ENCODE results near the gene CMSS1. TPM values are rescaled to one million over a fixed set of nuclear protein-coding genes. Genes with fewer than 3 reads are reported as not detected.

CMSS1 gene
- total and polyA plus RNA-seq, 4 experiments from 2014 or later: 18.3 to 29.4 (median 21.9) TPM

- CTCF ChIA-PET (ENCODE audit: partially characterized antibody): no interaction called here
- POLR2A ChIA-PET (ENCODE audit: partially characterized antibody): no interaction called here
- H3K4me1 ChIP-seq (ENCODE audit: insufficient read depth, low read length): no peaks in the 10 kb centered on the region
- Mint-ChIP-seq H3K4me1 (peaks cover 0 to 6% (median 2%) of the 10 kb centered on the region in 4 donors), H3K27me3 (no peaks in the 10 kb centered on the region), H3K9me3 (peaks cover 6 to 21% (median 15%) of the 10 kb centered on the region in 8 donors), H3K36me3 (peaks cover 7 to 26% of the 10 kb centered on the region in 2 donors), H3K27ac (no peak overlapping the region), H3K4me3 (no peak overlapping the region)
- H3K36me3 ChIP-seq (ENCODE audit: insufficient read depth, low read length): no peaks in the 10 kb centered on the region
- H3K9me3 ChIP-seq (ENCODE audit: control insufficient read depth in 1 of 2, low read length in 2 of 2): no peaks in the 10 kb centered on the region
- no peaks in the 10 kb centered on the region for H3K27me3 ChIP-seq (ENCODE audit: insufficient read depth, low read length)
- H3K27ac ChIP-seq (ENCODE audit: low read depth, low read length): no peak overlapping the region
- H3K4me3 ChIP-seq (ENCODE audit: low read length in 2 of 2): no peak overlapping the region
- intact Hi-C loops (cut with micrococcal nuclease): no loop called here
- DNase-seq: no peak
Observed at GRCh38 chr3:99999536-99999935, 181.9 kb downstream of the CMSS1 start.

GRCh38 chr3:100001083-100001482, 183.4 kb downstream of the CMSS1 start:
- H3K4me1 Mint-ChIP-seq: peaks cover 0 to 6% (median 2%) of the 10 kb centered on the region in 4 donors
- CTCF ChIA-PET (ENCODE audit: partially characterized antibody): no interaction called here

GRCh38 chr3:100001526-100002270, 184.0 kb downstream of the CMSS1 start:
- DNase-seq: no peak
- Histone ChIP-seq H3K36me3 (ENCODE audit: insufficient read depth, low read length) (no peaks in the 10 kb centered on the region), H3K27me3 (ENCODE audit: insufficient read depth, low read length) (no peaks in the 10 kb centered on the region), H3K4me1 (ENCODE audit: insufficient read depth, low read length) (no peaks in the 10 kb centered on the region), H3K4me3 (ENCODE audit: low read length in 2 of 2) (no peak overlapping the region), H3K27ac (ENCODE audit: low read depth, low read length) (no peak overlapping the region), H3K9me3 (ENCODE audit: control insufficient read depth in 1 of 2, low read length in 2 of 2) (no peaks in the 10 kb centered on the region)
- CTCF ChIA-PET (ENCODE audit: partially characterized antibody): no interaction called here
- Mint-ChIP-seq H3K4me3 (no peak overlapping the region), H3K4me1 (peaks cover 0 to 6% (median 2%) of the 10 kb centered on the region in 4 donors), H3K27me3 (no peaks in the 10 kb centered on the region), H3K36me3 (peaks cover 3 to 12% of the 10 kb centered on the region in 2 donors), H3K9me3 (peaks cover 0 to 4% (median 3%) of the 10 kb centered on the region in 8 donors), H3K27ac (no peak overlapping the region)
- POLR2A ChIA-PET (ENCODE audit: partially characterized antibody): interaction anchor here (1.6 kb wide), 1 partner anchor 20 kb away, joined by 3 read pairs; no protein-coding TSS in a partner anchor
- intact Hi-C loops (cut with micrococcal nuclease): no loop called here

More at GRCh38 chr3:100001083-100001482, 183.4 kb downstream of the CMSS1 start:
- Histone ChIP-seq H3K27me3 (ENCODE audit: insufficient read depth, low read length) (no peaks in the 10 kb centered on the region), H3K9me3 (ENCODE audit: control insufficient read depth in 1 of 2, low read length in 2 of 2) (no peaks in the 10 kb centered on the region), H3K36me3 (ENCODE audit: insufficient read depth, low read length) (no peaks in the 10 kb centered on the region), H3K4me3 (ENCODE audit: low read length in 2 of 2) (no peak overlapping the region), H3K4me1 (ENCODE audit: insufficient read depth, low read length) (no peaks in the 10 kb centered on the region), H3K27ac (ENCODE audit: low read depth, low read length) (no peak overlapping the region)
- DNase-seq: no peak
- no peaks in the 10 kb centered on the region for H3K27me3 Mint-ChIP-seq
- H3K4me3 Mint-ChIP-seq: no peak overlapping the region
- H3K9me3 Mint-ChIP-seq: peaks cover 4 to 8% (median 6%) of the 10 kb centered on the region in 8 donors
- intact Hi-C loops (cut with micrococcal nuclease): no loop called here
- peaks cover 3 to 16% of the 10 kb centered on the region in 2 donors for H3K36me3 Mint-ChIP-seq
- H3K27ac Mint-ChIP-seq: no peak overlapping the region
- POLR2A ChIA-PET (ENCODE audit: partially characterized antibody): no interaction called here

- Histone ChIP-seq H3K27me3 (ENCODE audit: insufficient read depth, low read length) (no peaks in the 10 kb centered on the region), H3K4me1 (ENCODE audit: insufficient read depth, low read length) (no peaks in the 10 kb centered on the region), H3K4me3 (ENCODE audit: low read length in 2 of 2) (no peak overlapping the region), H3K27ac (ENCODE audit: low read depth, low read length) (no peak overlapping the region), H3K36me3 (ENCODE audit: insufficient read depth, low read length) (no peaks in the 10 kb centered on the region), H3K9me3 (ENCODE audit: control insufficient read depth in 1 of 2, low read length in 2 of 2) (no peaks in the 10 kb centered on the region)
- Mint-ChIP-seq H3K27me3 (no peaks in the 10 kb centered on the region), H3K4me1 (peaks cover 0 to 6% (median 2%) of the 10 kb centered on the region in 4 donors), H3K9me3 (peaks cover 0 to 4% (median 0%) of the 10 kb centered on the region in 8 donors), H3K4me3 (no peak overlapping the region), H3K27ac (no peak overlapping the region), H3K36me3 (peaks cover 0 to 12% of the 10 kb centered on the region in 2 donors)
- ChIA-PET POLR2A (ENCODE audit: partially characterized antibody) (interaction anchor here (1.6 kb wide), 1 partner anchor 19 kb away, joined by 3 read pairs; no protein-coding TSS in a partner anchor), CTCF (ENCODE audit: partially characterized antibody) (no interaction called here)
- intact Hi-C loops (cut with micrococcal nuclease): no loop called here
- no peak for DNase-seq
Observed at GRCh38 chr3:100002599-100003350, 185.1 kb downstream of the CMSS1 start.

- Histone ChIP-seq H3K9me3 (ENCODE audit: control insufficient read depth in 1 of 2, low read length in 2 of 2) (no peaks in the 10 kb centered on the region), H3K27ac (ENCODE audit: low read depth, low read length) (no peak overlapping the region), H3K4me1 (ENCODE audit: insufficient read depth, low read length) (no peaks in the 10 kb centered on the region), H3K4me3 (ENCODE audit: low read length in 2 of 2) (no peak overlapping the region), H3K36me3 (ENCODE audit: insufficient read depth, low read length) (no peaks in the 10 kb centered on the region), H3K27me3 (ENCODE audit: insufficient read depth, low read length) (no peaks in the 10 kb centered on the region)
- intact Hi-C loops (cut with micrococcal nuclease): no loop called here
- Mint-ChIP-seq H3K9me3 (peaks cover 0 to 3% (median 0%) of the 10 kb centered on the region in 8 donors), H3K4me3 (no peak overlapping the region), H3K4me1 (peaks cover 0 to 6% (median 2%) of the 10 kb centered on the region in 4 donors), H3K27ac (no peak overlapping the region), H3K36me3 (peaks cover 0 to 10% of the 10 kb centered on the region in 2 donors), H3K27me3 (no peaks in the 10 kb centered on the region)
- ChIA-PET CTCF (ENCODE audit: partially characterized antibody) (interaction anchor here (1.1 kb wide), 1 partner anchor 87 kb away, joined by 3 read pairs; no protein-coding TSS in a partner anchor), POLR2A (ENCODE audit: partially characterized antibody) (no interaction called here)
- no peak for DNase-seq
Observed at GRCh38 chr3:100003609-100004503, 186.2 kb downstream of the CMSS1 start.

GRCh38 chr3:100004931-100005330, 187.3 kb downstream of the CMSS1 start:
- DNase-seq: no peak
- H3K4me1 ChIP-seq (ENCODE audit: insufficient read depth, low read length): no peaks in the 10 kb centered on the region
- no peak overlapping the region for H3K27ac ChIP-seq (ENCODE audit: low read depth, low read length)
- no peaks in the 10 kb centered on the region for H3K9me3 ChIP-seq (ENCODE audit: control insufficient read depth in 1 of 2, low read length in 2 of 2)
- CTCF ChIA-PET (ENCODE audit: partially characterized antibody): no interaction called here
- Mint-ChIP-seq H3K27me3 (no peaks in the 10 kb centered on the region), H3K4me1 (peaks cover 0 to 6% (median under 1%) of the 10 kb centered on the region in 4 donors), H3K36me3 (peaks cover 0 to 9% of the 10 kb centered on the region in 2 donors), H3K27ac (no peak overlapping the region), H3K9me3 (no peaks in the 10 kb centered on the region), H3K4me3 (no peak overlapping the region)
- H3K36me3 ChIP-seq (ENCODE audit: insufficient read depth, low read length): no peaks in the 10 kb centered on the region
- no peaks in the 10 kb centered on the region for H3K27me3 ChIP-seq (ENCODE audit: insufficient read depth, low read length)
- H3K4me3 ChIP-seq (ENCODE audit: low read length in 2 of 2): no peak overlapping the region
- intact Hi-C loops (cut with micrococcal nuclease): no loop called here
- POLR2A ChIA-PET (ENCODE audit: partially characterized antibody): no interaction called here

Data from CD4-positive, alpha-beta memory T cell (primary cell).